ENCODE measurements around the gene ANKRD65.
"Not testable (repeated sequence)": the region's sequence is repeated elsewhere in the genome, so short reads cannot be mapped to it uniquely, and the experiment has no call there.

Gene ANKRD65

DNA sequence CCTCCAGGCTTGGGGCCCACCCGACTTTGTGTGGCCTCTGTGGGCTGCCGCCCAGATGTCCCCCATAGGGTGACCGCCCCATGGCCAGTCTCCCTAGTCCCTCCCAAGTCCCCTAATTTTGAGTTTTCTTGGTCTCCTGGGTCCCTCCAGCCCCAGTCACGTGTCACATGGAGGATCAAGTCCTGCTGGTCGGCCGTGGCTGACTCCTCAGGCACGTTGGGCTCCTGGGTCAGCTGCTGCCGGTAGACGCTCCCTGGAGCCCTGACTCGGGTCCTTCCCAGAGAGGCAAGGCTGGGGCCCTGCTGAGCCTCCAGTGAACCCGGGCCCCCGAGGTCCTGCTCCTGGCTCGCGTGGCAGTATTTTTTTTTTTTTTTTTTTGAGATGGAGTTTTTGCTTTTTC lies 38.6 kb upstream of the ANKRD65 start:
- H3K4me3 ChIP-seq (ENCODE audit: control insufficient read depth in 1 of 7, extremely low read depth in 1 of 7, insufficient read depth in 4 of 7, low read depth in 2 of 7, low read length in 6 of 7); DNase-seq; CTCF ChIA-PET; H3K27ac ChIP-seq (ENCODE audit: insufficient read depth in 1 of 2, low read depth in 1 of 2, low read length in 2 of 2, poor library complexity in 1 of 2, severe bottlenecking in 2 of 2); H3K36me3 ChIP-seq (ENCODE audit: control insufficient read depth in 4 of 4, insufficient read depth in 4 of 4, low read length in 3 of 4); POLR2A ChIA-PET; H3K27me3 ChIP-seq (replicated peaks in 2 of 5; ENCODE audit: control insufficient read depth in 4 of 5, insufficient read depth in 5 of 5, low read length in 4 of 5); H3K9me3 ChIP-seq (ENCODE audit: control extremely low read depth in 1 of 5, control insufficient read depth in 4 of 5, insufficient read depth in 2 of 5, low read depth in 1 of 5, low read length in 4 of 5): not testable (repeated sequence)
- 94% methylated on average over 8 of the region's 14 CpGs for WGBS (ENCODE audit: insufficient coverage)
- H3K4me1 ChIP-seq (ENCODE audit: control extremely low read depth in 1 of 4, control insufficient read depth in 4 of 4, insufficient read depth in 4 of 4, low read length in 3 of 4): peaks cover 0 to 21% (median 9%) of the 10 kb centered on the region in 4 experiments

DNA sequence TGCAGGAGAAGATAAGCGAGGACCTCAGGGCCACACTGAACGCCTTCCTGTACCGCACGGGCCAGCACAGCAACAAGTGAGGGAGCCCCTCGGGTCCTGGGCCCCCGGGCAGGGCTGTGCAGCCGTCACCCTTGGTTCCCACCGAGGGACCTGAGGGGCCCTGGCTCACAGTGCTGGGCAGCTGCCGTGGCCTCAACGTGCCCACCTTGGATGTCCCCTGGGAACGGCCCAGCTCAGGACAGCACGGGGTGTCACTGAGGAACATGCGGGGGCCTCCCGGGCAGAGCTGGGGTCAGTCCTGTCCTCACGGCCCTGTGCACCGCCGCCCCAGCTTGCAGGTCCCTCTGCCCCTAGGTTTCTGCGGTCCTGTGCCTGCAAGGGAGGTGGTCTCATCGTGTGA lies 38.1 kb upstream of the ANKRD65 start:
- peaks cover 0 to 21% (median 9%) of the 10 kb centered on the region in 4 experiments for H3K4me1 ChIP-seq (ENCODE audit: control extremely low read depth in 1 of 4, control insufficient read depth in 4 of 4, insufficient read depth in 4 of 4, low read length in 3 of 4)
- H3K9me3 ChIP-seq (ENCODE audit: control extremely low read depth in 1 of 5, control insufficient read depth in 4 of 5, insufficient read depth in 2 of 5, low read depth in 1 of 5, low read length in 4 of 5); H3K4me3 ChIP-seq (ENCODE audit: control insufficient read depth in 1 of 7, extremely low read depth in 1 of 7, insufficient read depth in 4 of 7, low read depth in 2 of 7, low read length in 6 of 7); H3K36me3 ChIP-seq (ENCODE audit: control insufficient read depth in 4 of 4, insufficient read depth in 4 of 4, low read length in 3 of 4); H3K27ac ChIP-seq (ENCODE audit: insufficient read depth in 1 of 2, low read depth in 1 of 2, low read length in 2 of 2, poor library complexity in 1 of 2, severe bottlenecking in 2 of 2); POLR2A ChIA-PET; DNase-seq; CTCF ChIA-PET; H3K27me3 ChIP-seq (replicated peaks in 2 of 5; ENCODE audit: control insufficient read depth in 4 of 5, insufficient read depth in 5 of 5, low read length in 4 of 5): not testable (repeated sequence)
- WGBS (ENCODE audit: insufficient coverage): 96% methylated on average over 4 of the region's 19 CpGs

DNA sequence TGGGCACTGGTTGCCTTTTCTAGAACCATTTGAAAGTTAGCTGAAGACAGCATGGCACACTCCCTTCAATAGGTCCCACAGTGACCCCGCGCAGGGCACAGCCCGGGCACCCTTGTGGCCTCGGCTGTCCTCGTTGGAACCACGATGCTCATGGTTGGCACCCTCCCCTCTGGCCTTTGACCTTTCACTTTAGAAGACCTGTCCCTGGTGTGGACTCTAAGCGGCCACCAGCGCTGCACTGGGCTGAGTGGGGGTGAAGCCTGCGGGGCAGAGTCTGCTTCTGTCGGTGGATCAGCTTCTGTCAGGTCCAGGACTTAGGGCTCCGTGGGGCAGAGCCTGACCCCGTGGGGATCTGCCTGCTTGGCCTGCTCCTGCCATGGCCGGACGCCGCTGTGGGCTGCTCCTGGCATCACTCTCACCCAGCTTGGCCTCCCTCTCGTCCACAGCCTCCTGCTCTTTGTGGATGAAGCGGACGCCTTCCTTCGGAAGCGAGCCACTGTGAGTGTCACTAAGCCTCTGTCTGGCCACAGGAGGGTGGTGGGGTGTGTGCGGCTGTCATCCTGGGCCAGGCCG lies 35.7 kb upstream of the ANKRD65 start:
- H3K36me3 ChIP-seq (ENCODE audit: control insufficient read depth in 4 of 4, insufficient read depth in 4 of 4, low read length in 3 of 4); POLR2A ChIA-PET; H3K9me3 ChIP-seq (ENCODE audit: control extremely low read depth in 1 of 5, control insufficient read depth in 4 of 5, insufficient read depth in 2 of 5, low read depth in 1 of 5, low read length in 4 of 5); H3K27me3 ChIP-seq (replicated peaks in 2 of 5; ENCODE audit: control insufficient read depth in 4 of 5, insufficient read depth in 5 of 5, low read length in 4 of 5); H3K4me3 ChIP-seq (ENCODE audit: control insufficient read depth in 1 of 7, extremely low read depth in 1 of 7, insufficient read depth in 4 of 7, low read depth in 2 of 7, low read length in 6 of 7); H3K27ac ChIP-seq (ENCODE audit: insufficient read depth in 1 of 2, low read depth in 1 of 2, low read length in 2 of 2, poor library complexity in 1 of 2, severe bottlenecking in 2 of 2); DNase-seq: not testable (repeated sequence)
- WGBS (ENCODE audit: insufficient coverage): 97% methylated on average over 15 of the region's 22 CpGs
- CTCF ChIA-PET: interaction anchor here (1.6 kb wide), 1 partner anchor 16 kb away, joined by 6 read pairs; no protein-coding TSS in a partner anchor
- H3K4me1 ChIP-seq (ENCODE audit: control extremely low read depth in 1 of 4, control insufficient read depth in 4 of 4, insufficient read depth in 4 of 4, low read length in 3 of 4): peaks cover 0 to 17% (median 9%) of the 10 kb centered on the region in 4 experiments

DNA sequence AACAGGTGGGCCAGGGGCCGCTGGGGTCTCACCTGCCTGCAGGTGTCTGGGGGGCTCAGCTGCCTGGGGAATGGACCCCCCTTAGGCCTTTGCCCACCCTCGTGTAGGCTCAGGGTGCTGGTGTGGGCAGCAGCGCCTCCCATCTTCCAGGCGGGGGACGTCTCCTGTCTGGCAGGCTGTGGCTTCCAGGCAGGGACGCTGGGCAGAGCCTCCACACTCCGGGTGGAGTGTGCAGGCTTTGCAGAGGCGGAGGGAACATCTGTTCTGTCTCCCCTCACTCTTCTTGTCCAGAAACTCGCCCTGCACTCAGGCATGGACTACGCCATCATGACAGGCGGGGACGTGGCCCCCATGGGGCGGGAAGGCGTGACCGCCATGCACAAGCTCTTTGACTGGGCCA lies 34.9 kb upstream of the ANKRD65 start:
- CTCF ChIA-PET; H3K4me1 ChIP-seq (ENCODE audit: control extremely low read depth in 1 of 4, control insufficient read depth in 4 of 4, insufficient read depth in 4 of 4, low read length in 3 of 4); DNase-seq; H3K9me3 ChIP-seq (ENCODE audit: control extremely low read depth in 1 of 5, control insufficient read depth in 4 of 5, insufficient read depth in 2 of 5, low read depth in 1 of 5, low read length in 4 of 5); H3K36me3 ChIP-seq (ENCODE audit: control insufficient read depth in 4 of 4, insufficient read depth in 4 of 4, low read length in 3 of 4); H3K4me3 ChIP-seq (ENCODE audit: control insufficient read depth in 1 of 7, extremely low read depth in 1 of 7, insufficient read depth in 4 of 7, low read depth in 2 of 7, low read length in 6 of 7); H3K27me3 ChIP-seq (replicated peaks in 2 of 5; ENCODE audit: control insufficient read depth in 4 of 5, insufficient read depth in 5 of 5, low read length in 4 of 5); H3K27ac ChIP-seq (ENCODE audit: insufficient read depth in 1 of 2, low read depth in 1 of 2, low read length in 2 of 2, poor library complexity in 1 of 2, severe bottlenecking in 2 of 2); POLR2A ChIA-PET: not testable (repeated sequence)
- no CpG with 5 or more reads among the region's 15 CpGs for WGBS (ENCODE audit: insufficient coverage)

DNA sequence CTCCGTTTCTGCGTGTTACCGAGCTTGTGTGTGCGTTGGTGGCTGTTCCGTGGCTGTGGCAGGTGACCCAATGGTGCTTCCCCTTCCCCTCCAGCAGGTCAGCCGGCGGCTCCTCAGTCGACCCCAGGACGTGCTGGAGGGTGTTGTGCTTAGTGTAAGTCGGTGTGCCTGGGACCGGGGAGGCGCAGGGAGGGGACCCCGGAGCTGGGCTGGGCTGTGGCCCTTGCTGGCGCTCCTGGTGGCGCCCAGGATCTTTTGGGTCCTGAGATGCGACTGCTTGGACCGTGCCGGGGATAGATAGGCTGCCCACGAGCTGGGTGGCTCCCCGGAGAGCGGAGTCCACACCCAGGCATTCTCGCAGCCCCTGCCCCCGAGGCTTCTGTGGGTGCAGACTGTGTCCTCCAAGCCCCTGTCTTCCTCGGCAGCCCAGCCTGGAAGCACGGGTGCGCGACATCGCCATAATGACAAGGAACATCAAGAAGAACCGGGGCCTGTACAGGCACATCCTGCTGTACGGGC lies 34.3 kb upstream of the ANKRD65 start:
- peaks cover 0 to 2% (median 0%) of the 10 kb centered on the region in 5 experiments for H3K27me3 ChIP-seq (replicated peaks in 2 of 5; ENCODE audit: control insufficient read depth in 4 of 5, insufficient read depth in 5 of 5, low read length in 4 of 5)
- peaks cover 0 to 3% (median 2%) of the 10 kb centered on the region in 4 experiments for H3K4me1 ChIP-seq (ENCODE audit: control extremely low read depth in 1 of 4, control insufficient read depth in 4 of 4, insufficient read depth in 4 of 4, low read length in 3 of 4)
- no peak overlapping the region for H3K27ac ChIP-seq (ENCODE audit: insufficient read depth in 1 of 2, low read depth in 1 of 2, low read length in 2 of 2, poor library complexity in 1 of 2, severe bottlenecking in 2 of 2)
- H3K36me3 ChIP-seq (ENCODE audit: control insufficient read depth in 4 of 4, insufficient read depth in 4 of 4, low read length in 3 of 4): no peaks in the 10 kb centered on the region
- POLR2A ChIA-PET: no interaction called here
- WGBS (ENCODE audit: insufficient coverage): 91% methylated on average over 23 of the region's 30 CpGs
- H3K4me3 ChIP-seq (ENCODE audit: control insufficient read depth in 1 of 7, extremely low read depth in 1 of 7, insufficient read depth in 4 of 7, low read depth in 2 of 7, low read length in 6 of 7): no peak overlapping the region
- H3K9me3 ChIP-seq (ENCODE audit: control extremely low read depth in 1 of 5, control insufficient read depth in 4 of 5, insufficient read depth in 2 of 5, low read depth in 1 of 5, low read length in 4 of 5): no peaks in the 10 kb centered on the region
- CTCF ChIA-PET: no interaction called here
- no peak for DNase-seq

DNA sequence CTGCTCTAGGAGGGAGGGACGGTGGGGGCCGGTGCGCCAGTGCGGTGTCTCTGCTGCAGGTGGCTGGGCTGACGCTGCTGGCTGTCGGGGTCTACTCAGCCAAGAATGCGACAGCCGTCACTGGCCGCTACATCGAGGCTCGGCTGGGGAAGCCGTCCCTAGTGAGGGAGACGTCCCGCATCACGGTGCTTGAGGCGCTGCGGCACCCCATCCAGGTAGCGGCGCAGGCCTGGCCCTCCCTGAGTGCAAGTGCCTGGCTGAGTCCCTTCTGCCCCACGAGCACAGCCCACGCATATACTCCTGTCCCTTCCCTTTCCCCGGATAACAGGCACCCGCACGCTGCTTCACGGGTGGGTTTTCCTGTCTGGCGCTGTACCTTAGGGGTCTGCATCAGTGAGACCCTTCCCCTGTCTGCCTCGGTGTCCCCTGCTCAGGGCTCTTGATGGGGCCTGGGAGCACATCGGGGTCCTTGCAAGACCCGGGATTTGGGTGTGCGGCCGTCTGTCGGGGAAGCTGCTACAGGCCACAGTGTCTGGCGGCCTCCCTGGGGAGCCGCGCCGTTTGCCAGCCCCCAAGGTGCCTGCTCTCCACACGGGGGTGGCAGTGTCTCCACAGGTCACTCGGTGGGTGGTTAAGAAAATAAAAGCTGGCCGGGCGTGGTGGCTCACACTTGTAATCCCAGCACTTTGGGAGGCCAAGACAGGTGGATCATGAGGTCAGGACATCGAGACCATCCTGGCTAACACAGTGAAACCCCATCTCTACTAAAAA lies 33.4 kb upstream of the ANKRD65 start:
- H3K36me3 ChIP-seq (ENCODE audit: control insufficient read depth in 4 of 4, insufficient read depth in 4 of 4, low read length in 3 of 4); H3K4me3 ChIP-seq (ENCODE audit: control insufficient read depth in 1 of 7, extremely low read depth in 1 of 7, insufficient read depth in 4 of 7, low read depth in 2 of 7, low read length in 6 of 7); H3K9me3 ChIP-seq (ENCODE audit: control extremely low read depth in 1 of 5, control insufficient read depth in 4 of 5, insufficient read depth in 2 of 5, low read depth in 1 of 5, low read length in 4 of 5); DNase-seq; H3K27ac ChIP-seq (ENCODE audit: insufficient read depth in 1 of 2, low read depth in 1 of 2, low read length in 2 of 2, poor library complexity in 1 of 2, severe bottlenecking in 2 of 2); CTCF ChIA-PET; POLR2A ChIA-PET; H3K27me3 ChIP-seq (replicated peaks in 2 of 5; ENCODE audit: control insufficient read depth in 4 of 5, insufficient read depth in 5 of 5, low read length in 4 of 5); H3K4me1 ChIP-seq (ENCODE audit: control extremely low read depth in 1 of 4, control insufficient read depth in 4 of 4, insufficient read depth in 4 of 4, low read length in 3 of 4): not testable (repeated sequence)
- 88% methylated on average over 23 of the region's 41 CpGs for WGBS (ENCODE audit: insufficient coverage)

DNA sequence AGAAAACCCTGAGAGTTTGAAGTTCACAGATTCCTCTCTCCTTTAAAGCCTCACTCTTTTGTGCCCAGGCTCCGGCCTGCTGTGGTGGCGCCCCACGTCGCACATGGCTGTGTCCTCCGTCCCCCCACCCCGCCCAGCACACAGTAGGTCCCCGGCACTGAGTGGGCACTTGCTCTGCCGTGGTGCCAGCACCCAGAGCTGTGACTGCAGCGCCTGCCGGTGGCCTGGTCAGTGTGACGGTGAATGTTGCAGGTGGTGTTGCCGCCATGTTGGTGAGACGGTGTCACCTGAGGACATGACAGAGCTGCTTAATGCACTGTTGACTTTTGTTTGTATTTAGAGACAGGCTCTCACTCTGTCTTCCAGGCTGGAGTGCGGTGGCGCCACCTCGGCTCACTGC lies 31.8 kb upstream of the ANKRD65 start:
- no peaks in the 10 kb centered on the region for H3K9me3 ChIP-seq (ENCODE audit: control extremely low read depth in 1 of 5, control insufficient read depth in 4 of 5, insufficient read depth in 2 of 5, low read depth in 1 of 5, low read length in 4 of 5)
- POLR2A ChIA-PET: no interaction called here
- H3K27ac ChIP-seq (ENCODE audit: insufficient read depth in 1 of 2, low read depth in 1 of 2, low read length in 2 of 2, poor library complexity in 1 of 2, severe bottlenecking in 2 of 2): no peak overlapping the region
- no peak for DNase-seq
- 98% methylated on average over 14 of the region's 16 CpGs for WGBS (ENCODE audit: insufficient coverage)
- H3K4me1 ChIP-seq (ENCODE audit: control extremely low read depth in 1 of 4, control insufficient read depth in 4 of 4, insufficient read depth in 4 of 4, low read length in 3 of 4): no peaks in the 10 kb centered on the region
- peaks cover 0 to 2% (median 0%) of the 10 kb centered on the region in 5 experiments for H3K27me3 ChIP-seq (replicated peaks in 2 of 5; ENCODE audit: control insufficient read depth in 4 of 5, insufficient read depth in 5 of 5, low read length in 4 of 5)
- no peaks in the 10 kb centered on the region for H3K36me3 ChIP-seq (ENCODE audit: control insufficient read depth in 4 of 4, insufficient read depth in 4 of 4, low read length in 3 of 4)
- CTCF ChIA-PET: interaction anchor here (2.5 kb wide), 1 partner anchor 11 kb away, joined by 11 read pairs; no protein-coding TSS in a partner anchor
- H3K4me3 ChIP-seq (ENCODE audit: control insufficient read depth in 1 of 7, extremely low read depth in 1 of 7, insufficient read depth in 4 of 7, low read depth in 2 of 7, low read length in 6 of 7): no peak overlapping the region
